UCSD-AML1 (cell line): Measurements from ENCODE around the gene NEMP2.

Experiments
- DNase-seq: peaks from one replicate; lab custom pipeline; 2025; ENCODE audit not compliant: unreplicated experiment; lab: John Stamatoyannopoulos, UW

Gene NEMP2

GRCh38 chr2:190534310-190535120 is at the start of gene NEMP2:
NEMP2 (minus strand) TSS chr2:190534722; CDS start chr2:190534655, 67 bp downstream.
- DNase-seq = peak; percentile 93

- no peak for DNase-seq
Observed at GRCh38 chr2:190583507-190584337, 49.2 kb upstream of the NEMP2 start.

GRCh38 chr2:190582736-190583506 is 48.4 kb upstream of the NEMP2 start:
- no peak for DNase-seq

- no peak for DNase-seq
Observed at GRCh38 chr2:190582019-190582418, 47.5 kb upstream of the NEMP2 start.

- DNase-seq = no peak
Observed at GRCh38 chr2:190579915-190580846, 45.7 kb upstream of the NEMP2 start.

- no peak for DNase-seq
Observed at GRCh38 chr2:190579058-190579410, 44.5 kb upstream of the NEMP2 start.

GRCh38 chr2:190578158-190579057 is 43.9 kb upstream of the NEMP2 start:
- peak; percentile 27 for DNase-seq

- no peak for DNase-seq
Observed at GRCh38 chr2:190576573-190576972, 42.1 kb upstream of the NEMP2 start.

- DNase-seq = no peak
Observed at GRCh38 chr2:190575263-190575662, 40.7 kb upstream of the NEMP2 start.

- no peak for DNase-seq
Observed at GRCh38 chr2:190574169-190574568, 39.6 kb upstream of the NEMP2 start.

- no peak for DNase-seq
Observed at GRCh38 chr2:190572246-190572645, 37.7 kb upstream of the NEMP2 start.

GRCh38 chr2:190571686-190572085 is 37.2 kb upstream of the NEMP2 start:
- DNase-seq = peak; percentile 13

GRCh38 chr2:190570871-190571270 is 36.3 kb upstream of the NEMP2 start:
- DNase-seq = no peak

- no peak for DNase-seq
Observed at GRCh38 chr2:190569994-190570755, 35.7 kb upstream of the NEMP2 start.

GRCh38 chr2:190564838-190565237 is 30.3 kb upstream of the NEMP2 start:
- DNase-seq = no peak

- no peak for DNase-seq
Observed at GRCh38 chr2:190563646-190564045, 29.1 kb upstream of the NEMP2 start.

GRCh38 chr2:190563109-190563508 is 28.6 kb upstream of the NEMP2 start:
- no peak for DNase-seq

- DNase-seq = no peak
Observed at GRCh38 chr2:190562121-190562520, 27.6 kb upstream of the NEMP2 start.

GRCh38 chr2:190561094-190561493 is 26.6 kb upstream of the NEMP2 start:
- DNase-seq = no peak
